IMR-90 (cell line): ENCODE data around the gene ATP2A3. TPM values are rescaled to one million over a fixed set of nuclear protein-coding genes. Genes with fewer than 3 reads are reported as not detected.

ENCODE experiments used
- ATAC-seq: fragments of 200-7000 bp; cut with Tn5 transposase; 2 replicates; pipeline ENCODE4 v1.9.1; 2020; ENCODE audit warnings: low read depth, mild to moderate bottlenecking, moderate library complexity
- BruUV-seq: library from RNA; stranded (reverse); fragments of 400-500 nt; replicated peaks from 2 replicates; lab custom pipeline; 2021; lab: Mats Ljungman, UMichigan
- CTCF ChIA-PET: fragments of 300-600 bp; formaldehyde crosslinking; extraction: SDS; loops from one replicate; lab custom pipeline; 2021; ENCODE audit warnings: antibody characterized with exemption; lab: Yijun Ruan, JAX
- POLR2A ChIA-PET: fragments of 300-600 bp; sonication (Branson Sonifier 250); formaldehyde crosslinking; loops from one replicate; lab custom pipeline; 2022; ENCODE audit warnings: antibody characterized with exemption; ENCODE audit not compliant: unreplicated experiment; lab: Charles Lee
- DNase-seq: peaks from one replicate; pipeline ENCODE4 v3.0.0; 2013
- H2AFZ ChIP-seq: replicated peaks from 2 replicates; pipeline ENCODE3; 2013; ENCODE audit warnings: low read length, mild to moderate bottlenecking; ENCODE audit not compliant: poor library complexity
- H2AK5ac ChIP-seq: 2 replicates; pipeline ENCODE4 v1.6.1; 2013; ENCODE audit warnings: low read depth, low read length, inconsistent platforms
- H2AK9ac ChIP-seq: replicated peaks from 2 replicates; pipeline ENCODE3; 2013; ENCODE audit warnings: mild to moderate bottlenecking, low read depth, low read length, moderate library complexity; ENCODE audit not compliant: poor library complexity
- H2BK120ac ChIP-seq: 2 replicates; pipeline ENCODE4 v1.6.1; 2013; ENCODE audit warnings: low read depth, low read length, inconsistent platforms
- H2BK15ac ChIP-seq: 3 replicates; pipeline ENCODE4 v1.6.1; 2013; ENCODE audit warnings: low read depth, low read length, inconsistent platforms
- H2BK20ac ChIP-seq: 2 replicates; pipeline ENCODE4 v1.6.1; 2013; ENCODE audit warnings: low read depth, mild to moderate bottlenecking, inconsistent platforms, low read length, moderate library complexity
- H2BK5ac ChIP-seq: 2 replicates; pipeline ENCODE4 v1.6.1; 2013; ENCODE audit warnings: mild to moderate bottlenecking, low read depth, low read length, inconsistent platforms; ENCODE audit not compliant: poor library complexity, severe bottlenecking
- H3K14ac ChIP-seq: replicated peaks from 2 replicates; pipeline ENCODE4 v1.6.1; 2013; ENCODE audit warnings: low read depth, low read length, inconsistent platforms
- H3K18ac ChIP-seq: 2 replicates; pipeline ENCODE4 v1.6.1; 2013; ENCODE audit warnings: low read depth, low read length, control low read depth
- H3K23ac ChIP-seq: 2 replicates; pipeline ENCODE4 v1.6.1; 2013; ENCODE audit warnings: low read depth, low read length, inconsistent platforms
- H3K27ac ChIP-seq: 2 replicates; pipeline ENCODE4 v1.5.1; 2013; ENCODE audit warnings: mild to moderate bottlenecking, control low read depth, low read length; ENCODE audit not compliant: insufficient read depth
- H3K27me3 ChIP-seq: 2 replicates; pipeline ENCODE4 v1.6.1; 2013; ENCODE audit warnings: low read length; ENCODE audit not compliant: control insufficient read depth, insufficient read depth
- H3K36me3 ChIP-seq: 2 replicates; pipeline ENCODE4 v1.6.1; 2013; ENCODE audit warnings: low read length, mixed read lengths; ENCODE audit not compliant: control insufficient read depth, insufficient read depth
- H3K4ac ChIP-seq: 2 replicates; pipeline ENCODE4 v1.6.1; 2013; ENCODE audit warnings: low read depth, low read length, inconsistent platforms
- H3K4me1 ChIP-seq: 2 replicates; pipeline ENCODE4 v1.6.1; 2013; ENCODE audit warnings: low read length, mixed read lengths; ENCODE audit not compliant: control insufficient read depth, insufficient read depth
- H3K4me2 ChIP-seq: 2 replicates; pipeline ENCODE4 v1.6.1; 2013; ENCODE audit warnings: low read depth, mild to moderate bottlenecking, control low read depth, low read length, moderate library complexity
- H3K4me3 ChIP-seq: 2 replicates; pipeline ENCODE4 v1.5.1; 2013; ENCODE audit warnings: low read depth, mild to moderate bottlenecking, control low read depth, low read length, moderate library complexity; ENCODE audit not compliant: insufficient read depth
- H3K56ac ChIP-seq: 2 replicates; pipeline ENCODE4 v1.6.1; 2013; ENCODE audit warnings: low read length, inconsistent platforms; ENCODE audit not compliant: insufficient read depth; ENCODE audit errors: extremely low read depth
- H3K79me1 ChIP-seq, 2 experiments: 2 replicates each; pipeline ENCODE4 v1.6.1; 2013; ENCODE audit warnings: low read length in 2 of 2, inconsistent platforms in 1 of 2, low read depth in 1 of 2
- H3K9ac ChIP-seq: 2 replicates; pipeline ENCODE4 v1.6.1; 2013; ENCODE audit warnings: low read depth, low read length, control low read depth
- H3K9me1 ChIP-seq: 2 replicates; pipeline ENCODE4 v1.6.1; 2013; ENCODE audit warnings: low read length, inconsistent platforms; ENCODE audit not compliant: insufficient read depth
- H3K9me3 ChIP-seq: 2 replicates; pipeline ENCODE4 v1.6.1; 2013; ENCODE audit warnings: low read length; ENCODE audit not compliant: control insufficient read depth, insufficient read depth
- H4K20me1 ChIP-seq: 2 replicates; pipeline ENCODE4 v1.6.1; 2013; ENCODE audit warnings: low read length, inconsistent platforms; ENCODE audit not compliant: insufficient read depth
- H4K5ac ChIP-seq: 2 replicates; pipeline ENCODE4 v1.6.1; 2013; ENCODE audit warnings: mild to moderate bottlenecking, low read depth, low read length, control low read depth
- H4K8ac ChIP-seq, 2 experiments: 2 replicates each; pipeline ENCODE4 v1.6.1; 2013; ENCODE audit warnings: low read depth in 2 of 2, low read length in 2 of 2, control low read depth in 1 of 2, inconsistent platforms in 1 of 2
- H4K91ac ChIP-seq: 2 replicates; pipeline ENCODE4 v1.6.1; 2013; ENCODE audit warnings: low read depth, low read length, inconsistent platforms; ENCODE audit not compliant: insufficient read depth
- BHLHE40 ChIP-seq: fragments of 150-350 bp; IDR thresholded peaks from 2 replicates; pipeline ENCODE4 v1.6.1; 2016; ENCODE audit warnings: mild to moderate bottlenecking, low read depth, low read length
- CHD1 ChIP-seq: IDR thresholded peaks from 2 replicates; pipeline ENCODE4 v1.6.1; 2012; ENCODE audit warnings: low read depth, low read length, improper control_type of control experiment
- FOS ChIP-seq: fragments of 150-350 bp; IDR thresholded peaks from 2 replicates; pipeline ENCODE4 v1.6.1; 2016; ENCODE audit warnings: low read depth, low read length
- MAZ ChIP-seq: IDR thresholded peaks from 2 replicates; pipeline ENCODE4 v1.6.1; 2012; ENCODE audit warnings: low read depth, mild to moderate bottlenecking, low read length, improper control_type of control experiment, moderate library complexity, borderline replicate concordance
- NFE2L2 ChIP-seq: fragments of 150-350 bp; IDR thresholded peaks from 2 replicates; pipeline ENCODE4 v1.6.1; 2016; ENCODE audit warnings: low read depth, mild to moderate bottlenecking, low read length
- RFX5 ChIP-seq: IDR thresholded peaks from 2 replicates; pipeline ENCODE4 v1.8.0; 2012; ENCODE audit warnings: low read depth, mild to moderate bottlenecking, low read length, moderate library complexity
- WGBS, 2 experiments: methylation state at CpG; one replicate each; pipeline versions ENCODE4 v1.1.5 to v1.1.7; 2013; ENCODE audit warnings: missing lambda C conversion rate in 2 of 2; ENCODE audit not compliant: insufficient read length in 1 of 2; ENCODE audit errors: extremely low coverage in 2 of 2; 5-methylcytosine and 5-hydroxymethylcytosine counted together
- dilution Hi-C: fragments of 300-500 bp; cut with HindIII; formaldehyde crosslinking; loops from one replicate; pipeline ENCODE4 v1.14.3; 2018; ENCODE audit warnings: low sequenced_read_pairs; ENCODE audit not compliant: unreplicated experiment
- in situ Hi-C: fragments of 300-500 bp; cut with MboI; formaldehyde crosslinking; loops from 3 replicates; pipeline ENCODE4 v1.14.3; 2019; ENCODE audit warnings: low sequenced_read_pairs, inconsistent platforms, mixed read lengths
- intact Hi-C: fragments of 100-400 bp; cut with micrococcal nuclease; formaldehyde crosslinking; loops from 2 replicates; pipeline ENCODE4 v1.10.0; 2022
- polyA plus RNA-seq, 3 experiments: library from polyadenylated mRNA; depleted of rRNA; stranded (reverse); fragments of >200 nt; gene quantifications; 2 replicates each; pipeline ENCODE4 v1.2.3, GENCODE V29; 2012; ENCODE audit warnings: low replicate concordance in 1 of 3
- total RNA-seq: library from RNA; depleted of rRNA; stranded (reverse); fragments of >200 nt; gene quantifications from 2 replicates; pipeline ENCODE4 v1.2.3, GENCODE V29; 2012

Gene ATP2A3
- total and polyA plus RNA-seq, 2 of the 4 experiments (the other 2 are of a cell fraction), result 0.18 to 0.63 TPM

DNA sequence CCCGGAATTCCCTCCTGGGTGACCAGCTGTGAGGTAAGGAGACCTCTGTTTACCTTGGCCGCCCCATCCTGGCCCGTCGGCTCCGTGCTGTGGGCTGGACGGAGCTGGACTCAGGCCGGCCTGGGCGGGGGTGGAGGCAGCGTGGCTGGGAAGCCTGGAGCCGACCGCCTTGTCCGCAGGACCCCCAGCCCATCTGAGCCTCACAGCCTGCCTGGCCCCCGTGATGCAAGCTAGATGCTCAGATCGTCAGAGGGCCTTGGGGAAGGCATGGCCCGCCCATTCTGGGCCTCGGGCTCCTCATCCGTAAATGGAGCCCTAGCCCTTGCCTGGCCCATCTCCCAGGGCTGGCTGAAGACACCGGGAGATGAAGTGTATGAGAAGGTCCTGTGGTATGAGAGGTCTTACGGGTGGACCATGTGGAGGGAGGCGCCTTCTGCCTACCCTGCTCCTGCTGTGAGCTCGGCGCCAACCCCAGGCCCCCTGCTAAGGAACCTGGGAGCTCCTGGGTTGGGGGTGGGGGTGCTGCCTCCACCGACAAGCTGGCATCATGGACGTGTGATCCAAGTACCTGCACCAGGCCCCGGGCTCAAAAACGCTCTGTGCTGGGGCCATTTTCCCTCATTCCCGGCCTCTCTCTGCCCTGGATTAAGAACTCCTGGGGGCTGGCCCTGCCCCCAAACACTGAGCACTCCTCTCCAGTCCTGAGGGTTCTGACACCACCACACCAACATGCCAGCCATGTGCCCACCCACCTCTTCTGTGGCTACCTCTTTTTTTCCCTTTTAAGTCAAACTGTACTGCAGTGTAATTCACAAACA is 42.5 kb downstream of the ATP2A3 start (continued):
- no peak for TF ChIP-seq CHD1

DNA sequence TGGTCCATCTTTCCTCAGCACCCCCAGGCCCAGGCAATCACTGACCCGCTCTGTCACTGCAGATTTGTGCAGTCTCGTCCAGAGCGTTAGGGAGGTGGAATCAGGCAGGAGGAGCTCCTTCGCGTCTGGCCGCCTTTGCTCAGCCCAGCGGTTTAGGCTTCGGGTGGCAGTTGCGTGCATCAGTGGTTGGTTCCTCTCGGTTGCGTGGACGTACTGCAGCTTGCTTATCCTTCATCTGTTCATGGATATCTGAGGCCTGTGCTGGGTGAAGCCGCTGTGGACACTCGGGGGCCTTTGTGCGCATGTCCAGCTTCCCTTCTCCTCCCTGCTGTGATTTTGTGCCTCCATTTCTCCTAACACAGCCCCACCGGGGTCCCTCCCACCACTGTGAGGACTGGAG is 43.2 kb downstream of the ATP2A3 start:
- ChIA-PET CTCF (no interaction called here), POLR2A (no interaction called here)
- Histone ChIP-seq H3K9me1 (no peaks in the 10 kb centered on the region), H3K9me3 (no peaks in the 10 kb centered on the region), H3K36me3 (no peaks in the 10 kb centered on the region), H2AK9ac (no peak overlapping the region), H3K18ac (no peak overlapping the region), H3K4me1 (peaks cover 8% of the 10 kb centered on the region; the same call in 1 of the 2 replicates), H4K91ac (no peak overlapping the region), H3K79me1 (no peaks in the 10 kb centered on the region), H2AK5ac (no peak overlapping the region; the same call in 1 of the 2 replicates), H2BK5ac (no peak overlapping the region), H3K4ac (no peak overlapping the region), H4K5ac (no peak overlapping the region), H3K4me3 (no peak overlapping the region), H2BK120ac (no peak overlapping the region), H4K8ac (no peak overlapping the region), H3K27me3 (peaks cover 4% of the 10 kb centered on the region; the same call in 1 of the 2 replicates), H3K9ac (no peak overlapping the region), H2BK15ac (no peak overlapping the region), H3K27ac (no peak overlapping the region), H2AFZ (no peak overlapping the region), H4K20me1 (no peaks in the 10 kb centered on the region), H3K56ac (no peak overlapping the region), H3K23ac (no peak overlapping the region), H2BK20ac (no peak overlapping the region), H3K4me2 (no peak overlapping the region), H3K14ac (no peak overlapping the region)
- ATAC-seq (no peak), DNase-seq (no peak)
- no TSS peak for BruUV-seq
- TF ChIP-seq BHLHE40, result no peak
- TF ChIP-seq NFE2L2, result no peak
- TF ChIP-seq FOS, result no peak
- TF ChIP-seq RFX5, result no peak
- no peak for TF ChIP-seq MAZ
- dilution Hi-C loops (no loop called here), in situ Hi-C loops (no loop called here), intact Hi-C loops (no loop called here)
- 80% methylated on average over 2 of the region's 16 CpGs; no CpG with 5 or more reads in 1 of the 2 experiments for WGBS, 2 experiments
